HepG2 (cell line): ENCODE data around the gene EARS2. TPM values are rescaled to one million over a fixed set of nuclear protein-coding genes. Genes with fewer than 3 reads are reported as not detected.
A peak's percentile ranks its signal among the peaks of the same experiment; 100 is the strongest.

Source experiments
- ATAD3A ChIP-seq: sonication (generic); formaldehyde crosslinking; IDR thresholded peaks from 2 replicates; pipeline ENCODE4 v1.4.0; 2020; ENCODE audit warnings: missing genetic modification reagents
- ETV6 ChIP-seq: sonication (generic); formaldehyde crosslinking; conservative IDR thresholded peaks from 2 replicates; pipeline ENCODE4 v1.4.0; 2020; ENCODE audit warnings: missing genetic modification reagents
- FOXA3 ChIP-seq: IDR thresholded peaks from 2 replicates; pipeline ENCODE4 v1.6.1; 2016; ENCODE audit warnings: missing genetic modification reagents, missing compliant biosample characterization
- JUN ChIP-seq: sonication (generic); formaldehyde crosslinking; IDR thresholded peaks from 2 replicates; pipeline ENCODE4 v1.4.0; 2020; ENCODE audit warnings: mild to moderate bottlenecking, missing genetic modification reagents
- NFYB ChIP-seq: sonication (generic); formaldehyde crosslinking; IDR thresholded peaks from 2 replicates; pipeline ENCODE4 v1.4.0; 2020; ENCODE audit warnings: missing genetic modification reagents
- SIX4 ChIP-seq: sonication (generic); formaldehyde crosslinking; IDR thresholded peaks from 2 replicates; pipeline ENCODE4 v1.4.0; 2020; ENCODE audit warnings: missing genetic modification reagents
- SOX13 ChIP-seq, 3 experiments: fragments of 450-650 bp in 1 of 3; sonication (generic) in 1 of 3; formaldehyde crosslinking in 1 of 3; IDR thresholded peaks in 2 of 3; conservative IDR thresholded peaks in 1 of 3; 2 replicates each; pipeline versions ENCODE4 v1.5.0 to v1.6.1; 2016 to 2020; ENCODE audit warnings: antibody characterized with exemption in 1 of 3, mild to moderate bottlenecking in 1 of 3, missing compliant biosample characterization in 1 of 3, missing genetic modification reagents in 1 of 3, moderate library complexity in 1 of 3
- ZNF18 ChIP-seq: sonication (generic); formaldehyde crosslinking; IDR thresholded peaks from 2 replicates; pipeline ENCODE4 v1.8.0; 2022; ENCODE audit warnings: mild to moderate bottlenecking, missing genetic modification reagents; ENCODE audit not compliant: insufficient replicate concordance
- ZNF468 ChIP-seq: sonication (generic); formaldehyde crosslinking; IDR thresholded peaks from 2 replicates; pipeline ENCODE4 v1.8.0; 2022; ENCODE audit warnings: mild to moderate bottlenecking, moderate library complexity, missing genetic modification reagents
- ZNF646 ChIP-seq: sonication (generic); formaldehyde crosslinking; IDR thresholded peaks from 2 replicates; pipeline ENCODE4 v1.9.0; 2021; ENCODE audit warnings: mild to moderate bottlenecking, missing genetic modification reagents
- polyA plus RNA-seq, 8 experiments: library from polyadenylated mRNA; depleted of rRNA in 3 of 8; stranded (reverse) in 7 of 8; unstranded in 1 of 8; fragments of >200 nt; fragmentation: Illumina TruSeq in 4 of 8; extraction: Trizol in 4 of 8; gene quantifications; 2 replicates each; pipeline versions ENCODE4 v1.2.1 to v1.2.3, GENCODE V29; 2011 to 2016; ENCODE audit warnings: low read depth in 4 of 8, missing spikeins in 1 of 8, mixed read lengths in 1 of 8; ENCODE audit not compliant: insufficient read depth in 1 of 8
- total RNA-seq, 5 experiments: library from RNA; depleted of rRNA; stranded (reverse); fragments of >200 nt; fragmentation: Illumina TruSeq; extraction: Trizol; gene quantifications; 2 replicates each; pipeline ENCODE4 v1.2.3, GENCODE V29; 2016; ENCODE audit warnings: low read depth in 1 of 5
- TF ChIP-seq, protein P1 (sequence below): sonication (generic); formaldehyde crosslinking; IDR thresholded peaks from 2 replicates; pipeline ENCODE4 v1.4.0; 2020; ENCODE audit warnings: missing genetic modification reagents
- TF ChIP-seq, protein P2 (sequence below): sonication (generic); formaldehyde crosslinking; IDR thresholded peaks from 2 replicates; pipeline ENCODE4 v1.5.1; 2020; ENCODE audit warnings: missing genetic modification reagents, mild to moderate bottlenecking, borderline replicate concordance
- TF ChIP-seq, protein P3 (sequence below): sonication (generic); formaldehyde crosslinking; IDR thresholded peaks from 2 replicates; pipeline ENCODE4 v1.9.0; 2021; ENCODE audit warnings: missing genetic modification reagents, borderline replicate concordance

Gene EARS2
- total and polyA plus RNA-seq, 2 of the 13 experiments (the other 11 are each of a cell fraction or from before 2014, with no cell fraction given) = 49.4 to 80.4 TPM

DNA sequence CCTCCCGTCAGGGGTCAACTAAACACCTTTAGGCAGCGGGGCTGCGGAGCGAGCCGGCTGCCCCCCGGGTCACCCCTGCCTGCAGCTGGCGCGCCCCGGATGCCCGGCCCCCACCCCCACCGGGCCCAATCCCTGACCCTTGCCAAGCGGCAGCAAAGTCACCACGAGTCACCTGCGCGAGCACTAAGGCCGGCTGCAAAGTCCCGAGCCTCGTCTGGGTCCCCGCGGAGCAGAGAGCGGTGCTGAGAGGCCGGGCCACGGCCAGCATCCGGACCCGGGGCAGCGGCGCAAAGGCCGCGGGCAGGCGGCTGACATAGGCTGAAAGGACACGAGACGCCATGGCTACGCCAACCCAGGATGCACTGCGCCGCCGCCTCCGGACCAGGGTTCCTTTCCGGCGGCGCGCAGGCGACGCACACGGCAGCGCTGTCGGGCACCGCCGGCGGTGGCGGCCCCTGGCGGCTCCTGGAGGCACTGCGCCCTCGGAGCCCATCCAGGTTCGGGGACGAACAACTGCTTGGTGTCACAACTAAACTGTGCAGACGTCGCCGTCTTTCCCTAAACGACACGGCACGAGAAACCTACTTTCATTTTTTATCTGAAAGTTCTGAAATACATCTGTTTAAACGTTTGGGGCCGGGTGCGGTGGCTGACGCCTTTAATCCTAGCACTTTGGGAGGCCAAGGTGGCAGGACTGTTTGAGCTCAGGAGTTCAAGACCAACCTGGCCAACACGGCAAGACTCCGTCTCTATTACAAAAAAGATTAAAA is 39.0 kb upstream of the EARS2 start, which contains the start of gene NDUFAB1 (continued):
- TF ChIP-seq ZNF646 (CRISPR knock-in tag) = no peak
- TF ChIP-seq ATAD3A (CRISPR knock-in tag) = no peak
- peak; percentile 78; the same call in 1 of the 2 replicates for TF ChIP-seq ZNF468
- TF ChIP-seq SOX13 (IDR thresholded peaks at IDR 0.05) = no peak
- peak in 1 of 2 experiments; percentile 74; a peak in 1 of 4 replicates for TF ChIP-seq SOX13 (CRISPR knock-in tag; conservative IDR thresholded peaks at IDR 0.05 in 1 of 2, IDR thresholded peaks at IDR 0.05 in 1 of 2)
- TF ChIP-seq, protein P1, sequence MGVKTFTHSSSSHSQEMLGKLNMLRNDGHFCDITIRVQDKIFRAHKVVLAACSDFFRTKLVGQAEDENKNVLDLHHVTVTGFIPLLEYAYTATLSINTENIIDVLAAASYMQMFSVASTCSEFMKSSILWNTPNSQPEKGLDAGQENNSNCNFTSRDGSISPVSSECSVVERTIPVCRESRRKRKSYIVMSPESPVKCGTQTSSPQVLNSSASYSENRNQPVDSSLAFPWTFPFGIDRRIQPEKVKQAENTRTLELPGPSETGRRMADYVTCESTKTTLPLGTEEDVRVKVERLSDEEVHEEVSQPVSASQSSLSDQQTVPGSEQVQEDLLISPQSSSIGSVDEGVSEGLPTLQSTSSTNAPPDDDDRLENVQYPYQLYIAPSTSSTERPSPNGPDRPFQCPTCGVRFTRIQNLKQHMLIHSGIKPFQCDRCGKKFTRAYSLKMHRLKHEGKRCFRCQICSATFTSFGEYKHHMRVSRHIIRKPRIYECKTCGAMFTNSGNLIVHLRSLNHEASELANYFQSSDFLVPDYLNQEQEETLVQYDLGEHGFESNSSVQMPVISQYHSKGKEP (CRISPR knock-in tag) = peak; percentile 77; the same call in 1 of the 2 replicates
- TF ChIP-seq JUN = peak; percentile 76
- TF ChIP-seq NFYB = peak; percentile 51
- TF ChIP-seq, protein P2, sequence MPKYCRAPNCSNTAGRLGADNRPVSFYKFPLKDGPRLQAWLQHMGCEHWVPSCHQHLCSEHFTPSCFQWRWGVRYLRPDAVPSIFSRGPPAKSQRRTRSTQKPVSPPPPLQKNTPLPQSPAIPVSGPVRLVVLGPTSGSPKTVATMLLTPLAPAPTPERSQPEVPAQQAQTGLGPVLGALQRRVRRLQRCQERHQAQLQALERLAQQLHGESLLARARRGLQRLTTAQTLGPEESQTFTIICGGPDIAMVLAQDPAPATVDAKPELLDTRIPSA = no peak
- TF ChIP-seq SIX4 (CRISPR knock-in tag) = peak; percentile 71
- TF ChIP-seq FOXA3 (CRISPR knock-in tag) = peak; percentile 84
- TF ChIP-seq, protein P3, sequence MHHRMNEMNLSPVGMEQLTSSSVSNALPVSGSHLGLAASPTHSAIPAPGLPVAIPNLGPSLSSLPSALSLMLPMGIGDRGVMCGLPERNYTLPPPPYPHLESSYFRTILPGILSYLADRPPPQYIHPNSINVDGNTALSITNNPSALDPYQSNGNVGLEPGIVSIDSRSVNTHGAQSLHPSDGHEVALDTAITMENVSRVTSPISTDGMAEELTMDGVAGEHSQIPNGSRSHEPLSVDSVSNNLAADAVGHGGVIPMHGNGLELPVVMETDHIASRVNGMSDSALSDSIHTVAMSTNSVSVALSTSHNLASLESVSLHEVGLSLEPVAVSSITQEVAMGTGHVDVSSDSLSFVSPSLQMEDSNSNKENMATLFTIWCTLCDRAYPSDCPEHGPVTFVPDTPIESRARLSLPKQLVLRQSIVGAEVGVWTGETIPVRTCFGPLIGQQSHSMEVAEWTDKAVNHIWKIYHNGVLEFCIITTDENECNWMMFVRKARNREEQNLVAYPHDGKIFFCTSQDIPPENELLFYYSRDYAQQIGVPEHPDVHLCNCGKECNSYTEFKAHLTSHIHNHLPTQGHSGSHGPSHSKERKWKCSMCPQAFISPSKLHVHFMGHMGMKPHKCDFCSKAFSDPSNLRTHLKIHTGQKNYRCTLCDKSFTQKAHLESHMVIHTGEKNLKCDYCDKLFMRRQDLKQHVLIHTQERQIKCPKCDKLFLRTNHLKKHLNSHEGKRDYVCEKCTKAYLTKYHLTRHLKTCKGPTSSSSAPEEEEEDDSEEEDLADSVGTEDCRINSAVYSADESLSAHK = peak; percentile 65; the same call in 1 of the 2 replicates
- peak; percentile 69 for TF ChIP-seq ZNF18 (CRISPR knock-in tag)
- 0 out of 2 replicates have a peak, but pooled peaks have one; percentile 87 for TF ChIP-seq ETV6 (CRISPR knock-in tag)
